GM23338 (cell line): ENCODE results near the gene CARD9. TPM values are rescaled to one million over a fixed set of nuclear protein-coding genes. Genes with fewer than 3 reads are reported as not detected.

Source experiments
- ATAC-seq: fragments of 200-7000 bp; cut with Tn5 transposase; 3 replicates; pipeline ENCODE4 v1.9.1; 2020
- DNase-seq: peaks from one replicate; pipeline ENCODE4 v3.0.0-alpha.2; 2015; ENCODE audit warnings: low spot score
- H2AFZ ChIP-seq: fragments of 200-600 bp; sonication (generic); 2 replicates; pipeline ENCODE4 v1.8.0; 2016; ENCODE audit warnings: antibody characterized with exemption, mild to moderate bottlenecking, moderate library complexity
- H3F3A ChIP-seq: fragments of 200-600 bp; sonication (generic); replicated peaks from 2 replicates; pipeline ENCODE4 v1.8.0; 2017; ENCODE audit warnings: antibody characterized with exemption, mixed run types, low read depth
- H3K27ac ChIP-seq: fragments of 200-600 bp; sonication (generic); 2 replicates; pipeline ENCODE4 v1.6.1; 2016; ENCODE audit warnings: low read depth
- H3K27me3 ChIP-seq: fragments of 200-600 bp; sonication (generic); 2 replicates; pipeline ENCODE4 v1.8.0; 2016; ENCODE audit warnings: mild to moderate bottlenecking, mixed run types, moderate library complexity; ENCODE audit not compliant: insufficient read depth
- H3K36me3 ChIP-seq: fragments of 200-600 bp; sonication (generic); 2 replicates; pipeline ENCODE4 v1.8.0; 2016; ENCODE audit warnings: mild to moderate bottlenecking; ENCODE audit not compliant: insufficient read depth
- H3K4me1 ChIP-seq: fragments of 200-600 bp; sonication (generic); 2 replicates; pipeline ENCODE4 v1.8.0; 2016; ENCODE audit warnings: mild to moderate bottlenecking, moderate library complexity; ENCODE audit not compliant: insufficient read depth
- H3K4me2 ChIP-seq: fragments of 200-600 bp; sonication (generic); 2 replicates; pipeline ENCODE4 v1.7.1; 2017; ENCODE audit warnings: mixed run types
- H3K4me3 ChIP-seq: fragments of 200-600 bp; sonication (generic); 2 replicates; pipeline ENCODE4 v1.6.1; 2016; ENCODE audit warnings: mixed run types
- H3K79me2 ChIP-seq: fragments of 200-600 bp; sonication (generic); replicated peaks from 2 replicates; pipeline ENCODE4 v1.8.0; 2017; ENCODE audit warnings: mild to moderate bottlenecking; ENCODE audit not compliant: insufficient read depth
- H3K9me2 ChIP-seq: fragments of 200-600 bp; sonication (generic); 2 replicates; pipeline ENCODE4 v1.8.0; 2017; ENCODE audit not compliant: insufficient read depth
- H4K20me1 ChIP-seq: fragments of 200-600 bp; sonication (generic); replicated peaks from 2 replicates; pipeline ENCODE4 v1.8.0; 2017; ENCODE audit warnings: mild to moderate bottlenecking; ENCODE audit not compliant: insufficient read depth
- H3K27ac Mint-ChIP-seq: 2 replicates; pipeline ENCODE4 v1.8.0; 2020; ENCODE audit warnings: inconsistent platforms, mild to moderate bottlenecking, moderate library complexity, mixed read lengths
- H3K27me3 Mint-ChIP-seq: 3 replicates; pipeline ENCODE4 v1.8.0; 2022; ENCODE audit warnings: low read depth, mild to moderate bottlenecking, moderate library complexity, mixed read lengths, inconsistent platforms; ENCODE audit not compliant: insufficient read depth, poor library complexity
- H3K36me3 Mint-ChIP-seq: 3 replicates; pipeline ENCODE4 v1.8.0; 2021; ENCODE audit warnings: low read depth, mild to moderate bottlenecking, inconsistent platforms, moderate library complexity, mixed read lengths
- H3K4me1 Mint-ChIP-seq: 3 replicates; pipeline ENCODE4 v1.8.0; 2020; ENCODE audit warnings: mild to moderate bottlenecking, inconsistent platforms, mixed read lengths
- H3K4me3 Mint-ChIP-seq: 3 replicates; pipeline ENCODE4 v1.8.0; 2021; ENCODE audit warnings: moderate library complexity, mild to moderate bottlenecking, inconsistent platforms, mixed read lengths
- H3K9me3 Mint-ChIP-seq: 3 replicates; pipeline ENCODE4 v1.8.0; 2020; ENCODE audit warnings: moderate library complexity, mild to moderate bottlenecking, inconsistent platforms, mixed read lengths
- CREB1 ChIP-seq: fragments of 250-450 bp; sonication (Bioruptor Pico); IDR thresholded peaks from 2 replicates; pipeline ENCODE4 v1.5.0; 2020; ENCODE audit warnings: low read depth, mild to moderate bottlenecking, moderate library complexity
- EZH2phosphoT487 ChIP-seq: fragments of 200-600 bp; sonication (generic); IDR thresholded peaks from one replicate; pipeline ENCODE4 v1.8.1; 2018; ENCODE audit warnings: antibody characterized with exemption; ENCODE audit not compliant: unreplicated experiment
- JUNB ChIP-seq: IDR thresholded peaks from one replicate; pipeline ENCODE4 v1.6.1; 2016; ENCODE audit warnings: antibody characterized with exemption; ENCODE audit not compliant: unreplicated experiment
- NANOG ChIP-seq: IDR thresholded peaks from 2 replicates; pipeline ENCODE4 v1.6.1; 2016; ENCODE audit warnings: antibody characterized with exemption, borderline replicate concordance
- POLR2AphosphoS5 ChIP-seq: IDR thresholded peaks from 2 replicates; pipeline ENCODE4 v1.6.1; 2016; ENCODE audit warnings: antibody characterized with exemption, low read depth
- STAT1 ChIP-seq: IDR thresholded peaks from one replicate; pipeline ENCODE4 v1.6.1; 2016; ENCODE audit warnings: antibody characterized with exemption; ENCODE audit not compliant: unreplicated experiment
- ZNF114 ChIP-seq: fragments of 250-450 bp; sonication (Bioruptor Pico); IDR thresholded peaks from 2 replicates; pipeline ENCODE4 v1.5.0; 2020; ENCODE audit warnings: mild to moderate bottlenecking, moderate library complexity
- ZNF331 ChIP-seq: fragments of 250-450 bp; sonication (Bioruptor Pico); IDR thresholded peaks from 2 replicates; pipeline ENCODE4 v1.5.0; 2020; ENCODE audit warnings: low read depth, mild to moderate bottlenecking, moderate library complexity
- polyA plus RNA-seq: library from polyadenylated mRNA; unstranded; fragments of >200 nt; fragmentation: Nextera tagmentation; extraction: Ambion mirVana; gene quantifications from 2 replicates; pipeline ENCODE4 v1.2.1, GENCODE V29; 2016
- total RNA-seq: library from RNA; depleted of rRNA; stranded (reverse); fragments of >200 nt; shearing (Covaris generic); gene quantifications from 2 replicates; pipeline ENCODE4 v1.2.3, GENCODE V29; 2014
- TF ChIP-seq, protein P1 (sequence below): IDR thresholded peaks from one replicate; pipeline ENCODE4 v1.6.1; 2018; ENCODE audit warnings: antibody characterized with exemption; ENCODE audit not compliant: unreplicated experiment
- TF ChIP-seq, protein P2 (sequence below): fragments of 250-450 bp; sonication (Bioruptor Pico); IDR thresholded peaks from 2 replicates; pipeline ENCODE4 v1.5.0; 2020; ENCODE audit warnings: mild to moderate bottlenecking, moderate library complexity
- TF ChIP-seq, protein P3 (sequence below): IDR thresholded peaks from 2 replicates; pipeline ENCODE4 v1.6.1; 2016; ENCODE audit warnings: antibody characterized with exemption

CARD9 gene
- total and polyA plus RNA-seq, 2 experiments from 2014 or later = 0.49 to 0.63 TPM

DNA sequence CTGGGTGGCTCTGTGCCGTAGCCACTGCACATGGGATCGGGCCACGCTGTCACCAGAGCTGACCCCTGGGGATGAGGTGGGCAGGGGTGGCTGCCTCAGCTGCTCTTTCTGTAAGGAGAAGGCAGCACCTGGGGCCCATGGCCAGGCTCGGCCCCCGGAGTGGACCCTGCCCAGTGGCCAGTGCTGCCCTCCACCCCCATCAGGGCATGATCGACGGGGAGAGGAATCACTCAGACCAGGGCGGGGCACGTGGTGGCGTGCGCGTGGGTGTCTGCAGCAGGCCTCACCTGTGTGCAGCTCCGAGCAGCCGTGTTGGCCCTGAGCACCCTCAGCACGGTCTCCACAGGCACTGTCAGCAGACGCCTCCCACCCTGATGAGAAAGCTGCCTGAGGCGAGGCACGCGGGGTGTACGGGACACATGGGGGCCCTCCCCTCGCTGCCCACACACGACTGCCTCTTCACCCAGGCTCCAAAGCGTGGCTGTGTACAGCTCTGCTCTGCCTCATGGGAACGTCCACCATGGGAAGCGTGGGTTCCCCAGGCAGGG lies 8.6 kb upstream of the CARD9 start (continued):
- TF ChIP-seq, protein P1, sequence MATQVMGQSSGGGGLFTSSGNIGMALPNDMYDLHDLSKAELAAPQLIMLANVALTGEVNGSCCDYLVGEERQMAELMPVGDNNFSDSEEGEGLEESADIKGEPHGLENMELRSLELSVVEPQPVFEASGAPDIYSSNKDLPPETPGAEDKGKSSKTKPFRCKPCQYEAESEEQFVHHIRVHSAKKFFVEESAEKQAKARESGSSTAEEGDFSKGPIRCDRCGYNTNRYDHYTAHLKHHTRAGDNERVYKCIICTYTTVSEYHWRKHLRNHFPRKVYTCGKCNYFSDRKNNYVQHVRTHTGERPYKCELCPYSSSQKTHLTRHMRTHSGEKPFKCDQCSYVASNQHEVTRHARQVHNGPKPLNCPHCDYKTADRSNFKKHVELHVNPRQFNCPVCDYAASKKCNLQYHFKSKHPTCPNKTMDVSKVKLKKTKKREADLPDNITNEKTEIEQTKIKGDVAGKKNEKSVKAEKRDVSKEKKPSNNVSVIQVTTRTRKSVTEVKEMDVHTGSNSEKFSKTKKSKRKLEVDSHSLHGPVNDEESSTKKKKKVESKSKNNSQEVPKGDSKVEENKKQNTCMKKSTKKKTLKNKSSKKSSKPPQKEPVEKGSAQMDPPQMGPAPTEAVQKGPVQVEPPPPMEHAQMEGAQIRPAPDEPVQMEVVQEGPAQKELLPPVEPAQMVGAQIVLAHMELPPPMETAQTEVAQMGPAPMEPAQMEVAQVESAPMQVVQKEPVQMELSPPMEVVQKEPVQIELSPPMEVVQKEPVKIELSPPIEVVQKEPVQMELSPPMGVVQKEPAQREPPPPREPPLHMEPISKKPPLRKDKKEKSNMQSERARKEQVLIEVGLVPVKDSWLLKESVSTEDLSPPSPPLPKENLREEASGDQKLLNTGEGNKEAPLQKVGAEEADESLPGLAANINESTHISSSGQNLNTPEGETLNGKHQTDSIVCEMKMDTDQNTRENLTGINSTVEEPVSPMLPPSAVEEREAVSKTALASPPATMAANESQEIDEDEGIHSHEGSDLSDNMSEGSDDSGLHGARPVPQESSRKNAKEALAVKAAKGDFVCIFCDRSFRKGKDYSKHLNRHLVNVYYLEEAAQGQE = no peak

DNA sequence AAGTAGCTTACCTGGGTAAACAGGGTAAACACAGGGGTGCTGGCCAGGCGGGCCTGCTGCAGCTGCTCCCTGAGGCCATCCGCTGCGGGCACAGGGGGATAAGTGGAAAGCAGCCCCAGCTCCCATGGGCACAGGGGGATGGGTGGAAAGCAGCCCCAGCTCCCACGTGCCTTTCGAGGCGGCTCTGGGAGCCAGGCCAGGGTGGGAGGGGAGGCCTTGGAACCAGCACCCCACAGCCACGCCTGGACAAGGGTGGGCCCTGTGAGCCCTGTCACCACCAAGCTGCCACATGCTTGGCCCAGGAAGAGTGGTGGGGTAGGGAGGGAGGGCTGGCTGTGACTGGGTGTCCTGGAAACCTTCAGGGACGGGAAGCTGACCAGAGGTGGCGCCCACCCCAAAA lies 7.8 kb upstream of the CARD9 start:
- H3K36me3 ChIP-seq = peaks cover 11% of the 10 kb centered on the region; the same call in 1 of the 2 replicates
- H3K4me2 ChIP-seq = no peak overlapping the region
- H3K9me3 Mint-ChIP-seq = no peaks in the 10 kb centered on the region
- no peaks in the 10 kb centered on the region for H3K9me2 ChIP-seq
- ATAC-seq (no peak), DNase-seq (no peak)
- H3K79me2 ChIP-seq = no peaks in the 10 kb centered on the region
- H3K27ac Mint-ChIP-seq = no peak overlapping the region
- H2AFZ ChIP-seq = no peak overlapping the region
- H3K27me3 Mint-ChIP-seq = no peaks in the 10 kb centered on the region
- H3K4me1 Mint-ChIP-seq = no peaks in the 10 kb centered on the region
- no peaks in the 10 kb centered on the region for H3K27me3 ChIP-seq
- H3F3A ChIP-seq = 0 out of 2 replicates have a peak, but pooled peaks cover 3% of the 10 kb centered on the region
- H3K36me3 Mint-ChIP-seq = peaks cover 37% of the 10 kb centered on the region
- H3K27ac ChIP-seq = no peak overlapping the region
- H3K4me3 ChIP-seq = no peak overlapping the region
- no peak overlapping the region for H3K4me3 Mint-ChIP-seq
- no peaks in the 10 kb centered on the region for H3K4me1 ChIP-seq
- H4K20me1 ChIP-seq = peaks cover 6% of the 10 kb centered on the region; the same call in 1 of the 2 replicates
- TF ChIP-seq NANOG = no peak
- TF ChIP-seq, protein P2, sequence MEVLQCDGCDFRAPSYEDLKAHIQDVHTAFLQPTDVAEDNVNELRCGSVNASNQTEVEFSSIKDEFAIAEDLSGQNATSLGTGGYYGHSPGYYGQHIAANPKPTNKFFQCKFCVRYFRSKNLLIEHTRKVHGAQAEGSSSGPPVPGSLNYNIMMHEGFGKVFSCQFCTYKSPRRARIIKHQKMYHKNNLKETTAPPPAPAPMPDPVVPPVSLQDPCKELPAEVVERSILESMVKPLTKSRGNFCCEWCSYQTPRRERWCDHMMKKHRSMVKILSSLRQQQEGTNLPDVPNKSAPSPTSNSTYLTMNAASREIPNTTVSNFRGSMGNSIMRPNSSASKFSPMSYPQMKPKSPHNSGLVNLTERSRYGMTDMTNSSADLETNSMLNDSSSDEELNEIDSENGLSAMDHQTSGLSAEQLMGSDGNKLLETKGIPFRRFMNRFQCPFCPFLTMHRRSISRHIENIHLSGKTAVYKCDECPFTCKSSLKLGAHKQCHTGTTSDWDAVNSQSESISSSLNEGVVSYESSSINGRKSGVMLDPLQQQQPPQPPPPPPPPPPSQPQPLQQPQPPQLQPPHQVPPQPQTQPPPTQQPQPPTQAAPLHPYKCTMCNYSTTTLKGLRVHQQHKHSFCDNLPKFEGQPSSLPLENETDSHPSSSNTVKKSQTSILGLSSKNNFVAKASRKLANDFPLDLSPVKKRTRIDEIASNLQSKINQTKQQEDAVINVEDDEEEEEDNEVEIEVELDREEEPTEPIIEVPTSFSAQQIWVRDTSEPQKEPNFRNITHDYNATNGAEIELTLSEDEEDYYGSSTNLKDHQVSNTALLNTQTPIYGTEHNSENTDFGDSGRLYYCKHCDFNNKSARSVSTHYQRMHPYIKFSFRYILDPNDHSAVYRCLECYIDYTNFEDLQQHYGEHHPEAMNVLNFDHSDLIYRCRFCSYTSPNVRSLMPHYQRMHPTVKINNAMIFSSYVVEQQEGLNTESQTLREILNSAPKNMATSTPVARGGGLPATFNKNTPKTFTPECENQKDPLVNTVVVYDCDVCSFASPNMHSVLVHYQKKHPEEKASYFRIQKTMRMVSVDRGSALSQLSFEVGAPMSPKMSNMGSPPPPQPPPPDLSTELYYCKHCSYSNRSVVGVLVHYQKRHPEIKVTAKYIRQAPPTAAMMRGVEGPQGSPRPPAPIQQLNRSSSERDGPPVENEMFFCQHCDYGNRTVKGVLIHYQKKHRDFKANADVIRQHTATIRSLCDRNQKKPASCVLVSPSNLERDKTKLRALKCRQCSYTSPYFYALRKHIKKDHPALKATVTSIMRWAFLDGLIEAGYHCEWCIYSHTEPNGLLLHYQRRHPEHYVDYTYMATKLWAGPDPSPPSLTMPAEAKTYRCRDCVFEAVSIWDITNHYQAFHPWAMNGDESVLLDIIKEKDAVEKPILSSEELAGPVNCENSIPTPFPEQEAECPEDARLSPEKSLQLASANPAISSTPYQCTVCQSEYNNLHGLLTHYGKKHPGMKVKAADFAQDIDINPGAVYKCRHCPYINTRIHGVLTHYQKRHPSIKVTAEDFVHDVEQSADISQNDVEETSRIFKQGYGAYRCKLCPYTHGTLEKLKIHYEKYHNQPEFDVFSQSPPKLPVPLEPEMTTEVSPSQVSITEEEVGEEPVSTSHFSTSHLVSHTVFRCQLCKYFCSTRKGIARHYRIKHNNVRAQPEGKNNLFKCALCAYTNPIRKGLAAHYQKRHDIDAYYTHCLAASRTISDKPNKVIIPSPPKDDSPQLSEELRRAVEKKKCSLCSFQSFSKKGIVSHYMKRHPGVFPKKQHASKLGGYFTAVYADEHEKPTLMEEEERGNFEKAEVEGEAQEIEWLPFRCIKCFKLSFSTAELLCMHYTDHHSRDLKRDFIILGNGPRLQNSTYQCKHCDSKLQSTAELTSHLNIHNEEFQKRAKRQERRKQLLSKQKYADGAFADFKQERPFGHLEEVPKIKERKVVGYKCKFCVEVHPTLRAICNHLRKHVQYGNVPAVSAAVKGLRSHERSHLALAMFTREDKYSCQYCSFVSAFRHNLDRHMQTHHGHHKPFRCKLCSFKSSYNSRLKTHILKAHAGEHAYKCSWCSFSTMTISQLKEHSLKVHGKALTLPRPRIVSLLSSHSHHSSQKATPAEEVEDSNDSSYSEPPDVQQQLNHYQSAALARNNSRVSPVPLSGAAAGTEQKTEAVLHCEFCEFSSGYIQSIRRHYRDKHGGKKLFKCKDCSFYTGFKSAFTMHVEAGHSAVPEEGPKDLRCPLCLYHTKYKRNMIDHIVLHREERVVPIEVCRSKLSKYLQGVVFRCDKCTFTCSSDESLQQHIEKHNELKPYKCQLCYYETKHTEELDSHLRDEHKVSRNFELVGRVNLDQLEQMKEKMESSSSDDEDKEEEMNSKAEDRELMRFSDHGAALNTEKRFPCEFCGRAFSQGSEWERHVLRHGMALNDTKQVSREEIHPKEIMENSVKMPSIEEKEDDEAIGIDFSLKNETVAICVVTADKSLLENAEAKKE (CRISPR knock-in tag) = no peak
- no peak for TF ChIP-seq STAT1
- TF ChIP-seq EZH2phosphoT487 = no peak
- TF ChIP-seq, protein P3, sequence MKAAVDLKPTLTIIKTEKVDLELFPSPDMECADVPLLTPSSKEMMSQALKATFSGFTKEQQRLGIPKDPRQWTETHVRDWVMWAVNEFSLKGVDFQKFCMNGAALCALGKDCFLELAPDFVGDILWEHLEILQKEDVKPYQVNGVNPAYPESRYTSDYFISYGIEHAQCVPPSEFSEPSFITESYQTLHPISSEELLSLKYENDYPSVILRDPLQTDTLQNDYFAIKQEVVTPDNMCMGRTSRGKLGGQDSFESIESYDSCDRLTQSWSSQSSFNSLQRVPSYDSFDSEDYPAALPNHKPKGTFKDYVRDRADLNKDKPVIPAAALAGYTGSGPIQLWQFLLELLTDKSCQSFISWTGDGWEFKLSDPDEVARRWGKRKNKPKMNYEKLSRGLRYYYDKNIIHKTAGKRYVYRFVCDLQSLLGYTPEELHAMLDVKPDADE = no peak
- no peak for TF ChIP-seq ZNF331 (CRISPR knock-in tag)
- TF ChIP-seq, protein P1 = no peak
- TF ChIP-seq ZNF114 = no peak
- TF ChIP-seq POLR2AphosphoS5 = no peak
- no peak for TF ChIP-seq CREB1 (CRISPR knock-in tag)
- no peak for TF ChIP-seq JUNB
